ENCODE results near the gene RTEL1. TPM values are rescaled to one million over a fixed set of nuclear protein-coding genes. Genes with fewer than 3 reads are reported as not detected.

RTEL1 gene
- total RNA-seq, 1 experiment from 2014 or later = 58.0 TPM

- RAD21 ChIA-PET (ENCODE audit: low non-redundant PET in 1 of 2, low total read pairs in 2 of 2, uncharacterized antibody in 2 of 2, unreplicated experiment in 2 of 2) = interaction anchor here in 1 of 2 experiments (1.1 kb wide), 1 partner anchor 28 kb away, joined by 4 read pairs; no protein-coding TSS in a partner anchor
- POLR2A ChIA-PET = interaction anchor here (0.9 to 1.0 kb wide), 2 partner anchors 28 to 44 kb away, joined by 4 to 5 read pairs; partner anchors contain the start of gene RTEL1
- DNase-seq (ENCODE audit: low read depth, low spot score) (peak; percentile 57), ATAC-seq (peak; percentile 35)
- Histone ChIP-seq H3K79me2 (ENCODE audit: insufficient read depth, low read length) (peaks cover 30% of the 10 kb centered on the region), H3K4me2 (ENCODE audit: low read length) (peak overlapping the region; percentile 80), H3K27me3 (ENCODE audit: insufficient read depth, low read length) (no peaks in the 10 kb centered on the region), H3K27ac (ENCODE audit: low read depth, low read length) (peak overlapping the region; percentile 100), H3K9me2 (ENCODE audit: insufficient read depth) (no peaks in the 10 kb centered on the region), H4K20me1 (ENCODE audit: insufficient read depth) (no peaks in the 10 kb centered on the region), H3K4me3 (replicated peaks in 1 of 2; ENCODE audit: low read depth in 1 of 2, low read length in 2 of 2) (peak overlapping the region; percentile 7 to 34; a peak in 1 of 4 replicates), H3K4me1 (ENCODE audit: control insufficient read depth in 1 of 2, insufficient read depth in 2 of 2, low read length in 2 of 2) (peaks cover 60 to 99% of the 10 kb centered on the region in 2 experiments), H2AFZ (ENCODE audit: low read depth, low read length, poor library complexity, severe bottlenecking) (no peak overlapping the region), H3K36me3 (ENCODE audit: control insufficient read depth in 1 of 2, insufficient read depth in 2 of 2, low read length in 2 of 2) (peaks cover 0 to 10% of the 10 kb centered on the region in 2 experiments; a peak in 1 of 4 replicates), H3K9ac (ENCODE audit: low read length) (peak overlapping the region; percentile 67), H3K9me3 (ENCODE audit: control insufficient read depth in 1 of 2, insufficient read depth in 1 of 2, low read depth in 1 of 2, low read length in 2 of 2) (no peaks in the 10 kb centered on the region)
- TSS peak; percentile 36 for BruUV-seq (replicated peaks)
- intact Hi-C loops (cut with micrococcal nuclease) = no loop called here
- TF ChIP-seq RAD21 (IDR thresholded peaks at IDR 0.05; ENCODE audit: low read depth) = no peak
- TF ChIP-seq ZBTB33 (IDR thresholded peaks at IDR 0.05; ENCODE audit: extremely low read depth, insufficient replicate concordance, low read length) = no peak
- no peak for TF ChIP-seq ELF1 (IDR thresholded peaks at IDR 0.05; ENCODE audit: borderline replicate concordance, low read depth)
- TF ChIP-seq ZNF274 (IDR thresholded peaks at IDR 0.05; ENCODE audit: low read depth, low read length) = no peak
- TF ChIP-seq ATF3 (IDR thresholded peaks at IDR 0.05) = no peak
- TF ChIP-seq YY1 (IDR thresholded peaks at IDR 0.05; ENCODE audit: extremely low read depth, insufficient replicate concordance, low read depth, low read length) = no peak
- TF ChIP-seq POLR2A (IDR thresholded peaks at IDR 0.05; ENCODE audit: borderline replicate concordance, extremely low read depth, insufficient read depth, insufficient read length) = no peak
- TF ChIP-seq FOSL1 (IDR thresholded peaks at IDR 0.05; ENCODE audit: low read depth) = no peak
- no peak; the same call in 1 of the 2 replicates for TF ChIP-seq ZFX (IDR thresholded peaks at IDR 0.05)
- no peak for TF ChIP-seq EGR1 (IDR thresholded peaks at IDR 0.05; ENCODE audit: low read depth)
- TF ChIP-seq EZH2 (IDR thresholded peaks at IDR 0.05) = no peak
- TF ChIP-seq SRF (IDR thresholded peaks at IDR 0.05; ENCODE audit: low read depth) = no peak
- TF ChIP-seq SIN3A (IDR thresholded peaks at IDR 0.05; ENCODE audit: low read depth) = no peak
- no peak for TF ChIP-seq EZH2phosphoT487 (IDR thresholded peaks at IDR 0.05; ENCODE audit: borderline replicate concordance)
- TF ChIP-seq POLR2AphosphoS5 (IDR thresholded peaks at IDR 0.05; ENCODE audit: low read depth, low read length) = no peak; the same call in 1 of the 2 replicates
- TF ChIP-seq CTCF (IDR thresholded peaks at IDR 0.05 in 2 of 3, conservative IDR thresholded peaks at IDR 0.05 in 1 of 3; ENCODE audit: borderline replicate concordance in 1 of 3, insufficient read depth in 1 of 3, low read depth in 2 of 3, low read length in 2 of 3) = no peak
- CTCF ChIA-PET = no interaction called here
Observed at GRCh38 chr20:63686492-63687321, 28.6 kb downstream of the RTEL1 start.

All from HCT116 (cell line).